HFFc6 (cell line): ENCODE results near the gene PADI1. TPM values are rescaled to one million over a fixed set of nuclear protein-coding genes. Genes with fewer than 3 reads are reported as not detected.

ENCODE experiments used
- DNase-seq: peaks from one replicate; pipeline ENCODE4 v3.0.0-alpha.2; 2018
- H3K27ac Mint-ChIP-seq: 2 replicates; pipeline ENCODE4 v1.8.0; 2020; ENCODE audit warnings: mild to moderate bottlenecking, mixed read lengths
- H3K27me3 Mint-ChIP-seq: 2 replicates; pipeline ENCODE4 v1.8.0; 2021; ENCODE audit warnings: mild to moderate bottlenecking, moderate library complexity, mixed read lengths; ENCODE audit not compliant: insufficient read depth
- H3K36me3 Mint-ChIP-seq: 2 replicates; pipeline ENCODE4 v1.8.0; 2021; ENCODE audit warnings: low read depth, mixed read lengths
- H3K4me1 Mint-ChIP-seq: 2 replicates; pipeline ENCODE4 v1.8.0; 2020; ENCODE audit warnings: low read depth, mixed read lengths
- H3K4me3 Mint-ChIP-seq: 2 replicates; pipeline ENCODE4 v1.8.0; 2020; ENCODE audit warnings: mild to moderate bottlenecking, moderate library complexity, mixed read lengths
- H3K9me3 Mint-ChIP-seq: 2 replicates; pipeline ENCODE4 v1.8.0; 2020; ENCODE audit warnings: mild to moderate bottlenecking, mixed read lengths
- long read RNA-seq: library from polyadenylated mRNA; unstranded; transcript quantifications from one replicate; pipeline ENCODE4 v2.0.0, GENCODE V29; 2019
- total RNA-seq, 6 experiments: library from RNA; stranded (reverse); fragmentation: NEBNext Ultra II Directional; extraction: Animal tissue kit (Norgen Biotek cat#: 25700); gene quantifications; 2 replicates in 1 of 6; 3 replicates in 5 of 6; pipeline ENCODE4 v1.2.3, GENCODE V29; 2021
- TF ChIP-seq, protein P1 (sequence below): fragments of 200-600 bp; sonication (generic); IDR thresholded peaks from 2 replicates; pipeline ENCODE4 v1.5.0; 2021; ENCODE audit warnings: antibody characterized with exemption, mild to moderate bottlenecking

The PADI1 gene, protein sequence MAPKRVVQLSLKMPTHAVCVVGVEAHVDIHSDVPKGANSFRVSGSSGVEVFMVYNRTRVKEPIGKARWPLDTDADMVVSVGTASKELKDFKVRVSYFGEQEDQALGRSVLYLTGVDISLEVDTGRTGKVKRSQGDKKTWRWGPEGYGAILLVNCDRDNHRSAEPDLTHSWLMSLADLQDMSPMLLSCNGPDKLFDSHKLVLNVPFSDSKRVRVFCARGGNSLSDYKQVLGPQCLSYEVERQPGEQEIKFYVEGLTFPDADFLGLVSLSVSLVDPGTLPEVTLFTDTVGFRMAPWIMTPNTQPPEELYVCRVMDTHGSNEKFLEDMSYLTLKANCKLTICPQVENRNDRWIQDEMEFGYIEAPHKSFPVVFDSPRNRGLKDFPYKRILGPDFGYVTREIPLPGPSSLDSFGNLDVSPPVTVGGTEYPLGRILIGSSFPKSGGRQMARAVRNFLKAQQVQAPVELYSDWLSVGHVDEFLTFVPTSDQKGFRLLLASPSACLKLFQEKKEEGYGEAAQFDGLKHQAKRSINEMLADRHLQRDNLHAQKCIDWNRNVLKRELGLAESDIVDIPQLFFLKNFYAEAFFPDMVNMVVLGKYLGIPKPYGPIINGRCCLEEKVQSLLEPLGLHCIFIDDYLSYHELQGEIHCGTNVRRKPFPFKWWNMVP
- under 1 TPM in 5 of 6 experiments, not detected in 1; 0.11 to 0.95 (median 0.22) TPM for total RNA-seq
- long read RNA-seq: 0 reads

DNA sequence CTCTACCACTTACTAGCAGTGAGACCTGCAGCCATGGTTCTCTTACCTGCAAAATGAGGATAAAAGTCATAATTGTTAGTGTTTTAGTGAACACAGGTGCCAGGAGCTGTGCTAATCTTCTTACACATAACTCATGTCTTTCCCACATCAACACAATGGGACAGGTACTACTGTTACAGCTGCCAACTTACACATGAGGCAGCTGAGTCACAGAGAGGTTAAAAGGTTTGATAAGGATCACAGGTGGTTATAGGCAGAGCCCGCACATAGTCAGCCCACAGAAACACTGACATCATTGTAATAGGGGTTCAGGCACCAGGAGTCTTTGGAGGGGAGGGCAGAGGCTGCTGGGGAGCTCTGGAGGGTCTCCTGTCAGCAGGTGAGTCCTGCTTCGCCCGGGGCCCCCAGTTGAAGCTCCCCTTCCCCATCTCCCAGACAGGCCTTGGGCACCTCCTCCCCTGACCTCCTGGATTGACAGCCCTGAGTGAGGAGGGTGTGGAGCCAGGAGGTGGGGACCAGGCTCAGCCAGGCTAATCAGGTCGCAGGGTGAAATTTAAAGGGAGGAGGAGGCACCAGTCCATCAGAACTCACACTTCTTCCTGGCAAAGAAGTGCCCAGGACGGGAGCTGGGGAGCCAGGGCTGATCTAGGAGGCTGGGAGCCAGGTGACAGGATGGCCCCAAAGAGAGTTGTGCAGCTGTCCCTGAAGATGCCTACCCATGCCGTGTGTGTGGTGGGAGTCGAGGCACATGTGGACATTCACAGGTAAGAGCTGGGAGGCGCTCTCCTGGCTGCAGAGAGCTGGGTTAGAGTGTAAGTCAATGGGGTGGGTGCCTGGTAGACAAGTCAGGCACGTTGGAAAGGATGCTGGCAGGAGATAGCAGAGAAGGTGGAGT is at the start of gene PADI1:
Gene PADI1 (plus strand): TSS at position 583 of the 895 bp plus-strand sequence. CDS start 90 bp downstream, at position 673.
- TF ChIP-seq, protein P1, sequence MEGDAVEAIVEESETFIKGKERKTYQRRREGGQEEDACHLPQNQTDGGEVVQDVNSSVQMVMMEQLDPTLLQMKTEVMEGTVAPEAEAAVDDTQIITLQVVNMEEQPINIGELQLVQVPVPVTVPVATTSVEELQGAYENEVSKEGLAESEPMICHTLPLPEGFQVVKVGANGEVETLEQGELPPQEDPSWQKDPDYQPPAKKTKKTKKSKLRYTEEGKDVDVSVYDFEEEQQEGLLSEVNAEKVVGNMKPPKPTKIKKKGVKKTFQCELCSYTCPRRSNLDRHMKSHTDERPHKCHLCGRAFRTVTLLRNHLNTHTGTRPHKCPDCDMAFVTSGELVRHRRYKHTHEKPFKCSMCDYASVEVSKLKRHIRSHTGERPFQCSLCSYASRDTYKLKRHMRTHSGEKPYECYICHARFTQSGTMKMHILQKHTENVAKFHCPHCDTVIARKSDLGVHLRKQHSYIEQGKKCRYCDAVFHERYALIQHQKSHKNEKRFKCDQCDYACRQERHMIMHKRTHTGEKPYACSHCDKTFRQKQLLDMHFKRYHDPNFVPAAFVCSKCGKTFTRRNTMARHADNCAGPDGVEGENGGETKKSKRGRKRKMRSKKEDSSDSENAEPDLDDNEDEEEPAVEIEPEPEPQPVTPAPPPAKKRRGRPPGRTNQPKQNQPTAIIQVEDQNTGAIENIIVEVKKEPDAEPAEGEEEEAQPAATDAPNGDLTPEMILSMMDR: no peak
- Mint-ChIP-seq H3K27me3 (peaks cover 7% of the 10 kb centered on the region), H3K36me3 (no peaks in the 10 kb centered on the region), H3K4me3 (no peak within 1 kb of the TSS), H3K9me3 (no peaks in the 10 kb centered on the region), H3K27ac (no peak within 1 kb of the TSS), H3K4me1 (peaks cover 46% of the 10 kb centered on the region)
- no peak for DNase-seq

DNA sequence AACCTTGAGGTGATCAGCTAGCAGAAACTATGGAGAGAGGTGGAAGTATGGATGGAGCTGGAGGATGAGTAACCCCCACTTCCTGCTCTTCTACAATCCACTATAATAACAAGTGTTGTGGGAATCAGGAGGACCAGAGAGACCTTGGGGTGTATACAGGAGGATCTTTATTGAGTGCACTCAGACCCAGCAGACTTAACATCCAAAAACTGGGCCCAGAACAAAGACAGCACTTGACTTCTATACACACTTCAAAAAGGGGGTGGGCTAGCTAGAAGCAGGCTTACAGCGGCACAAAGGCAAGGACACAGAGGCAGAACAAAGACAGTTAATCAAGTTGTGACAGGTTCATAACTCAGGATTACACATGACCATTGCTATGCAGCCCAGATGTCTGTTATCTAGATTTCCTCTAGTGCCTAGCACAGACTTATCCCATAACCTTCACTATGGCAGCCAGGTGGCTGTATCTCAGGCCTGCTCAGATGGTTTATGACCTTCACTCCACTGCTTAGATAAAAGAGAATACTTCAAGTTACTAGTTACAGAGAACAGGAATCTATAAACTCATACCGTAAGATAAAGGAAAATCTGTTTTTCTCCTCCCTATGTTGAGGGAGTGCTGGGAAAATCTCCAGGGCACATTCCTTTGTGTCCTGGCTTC is 49.5 kb upstream of the PADI1 start:
- Mint-ChIP-seq H3K27me3 (peaks cover 1% of the 10 kb centered on the region; the same call in 1 of the 2 replicates), H3K36me3 (peaks cover 42% of the 10 kb centered on the region), H3K9me3 (peaks cover 65% of the 10 kb centered on the region), H3K4me3 (no peak overlapping the region), H3K4me1 (peaks cover 16% of the 10 kb centered on the region), H3K27ac (no peak overlapping the region)
- DNase-seq: no peak
- TF ChIP-seq, protein P1: no peak

DNA sequence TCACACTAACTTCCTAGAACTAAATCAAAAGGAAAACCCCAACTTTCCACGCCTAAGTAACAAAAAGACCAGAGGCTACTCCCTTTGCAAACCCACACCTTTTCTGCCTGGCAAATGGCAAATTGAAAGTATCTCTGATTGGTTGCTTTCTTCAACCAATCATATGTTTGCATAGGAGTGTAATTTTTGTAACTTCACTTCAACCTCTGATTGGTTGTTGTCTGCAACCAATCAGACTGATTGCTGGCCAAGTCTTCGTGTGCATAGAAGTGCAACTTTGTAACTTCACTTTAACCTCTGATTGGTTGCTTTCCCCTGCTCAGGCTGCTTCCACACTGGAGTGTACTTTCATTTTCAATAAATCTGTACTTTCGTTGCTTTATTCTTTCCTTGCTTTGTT is 48.8 kb upstream of the PADI1 start:
- H3K4me1 Mint-ChIP-seq: peaks cover 18% of the 10 kb centered on the region
- H3K4me3 Mint-ChIP-seq: peak overlapping the region; percentile 38; the same call in 1 of the 2 replicates
- TF ChIP-seq, protein P1: no peak
- H3K27ac Mint-ChIP-seq: no peak overlapping the region
- peaks cover 61% of the 10 kb centered on the region for H3K9me3 Mint-ChIP-seq
- no peak for DNase-seq
- peaks cover 1% of the 10 kb centered on the region; the same call in 1 of the 2 replicates for H3K27me3 Mint-ChIP-seq
- H3K36me3 Mint-ChIP-seq: peaks cover 38% of the 10 kb centered on the region

DNA sequence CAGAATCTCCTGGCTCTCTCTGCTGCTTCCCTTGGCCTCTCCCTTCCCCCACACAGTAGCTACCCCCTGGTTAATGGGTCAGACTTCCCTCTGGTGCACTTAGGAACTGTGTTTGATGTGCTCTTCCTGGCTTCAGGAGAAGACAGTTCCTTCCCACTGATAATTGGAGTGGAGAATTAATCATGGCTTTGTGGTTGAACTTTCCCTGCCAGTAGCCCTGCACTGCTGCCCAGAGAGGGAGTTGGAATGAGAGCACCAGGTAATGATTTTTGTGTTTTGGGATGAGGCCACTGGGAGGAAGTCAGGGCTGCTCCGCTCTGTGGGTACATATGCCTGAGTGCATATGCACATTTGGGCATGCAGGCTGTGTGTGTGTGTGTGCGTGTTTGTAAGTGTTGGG is 46.0 kb upstream of the PADI1 start:
- H3K27me3 Mint-ChIP-seq: peaks cover 1% of the 10 kb centered on the region; the same call in 1 of the 2 replicates
- H3K4me1 Mint-ChIP-seq: peaks cover 21% of the 10 kb centered on the region
- TF ChIP-seq, protein P1: no peak
- peaks cover 24% of the 10 kb centered on the region for H3K36me3 Mint-ChIP-seq
- no peak overlapping the region for H3K4me3 Mint-ChIP-seq
- no peak overlapping the region for H3K27ac Mint-ChIP-seq
- H3K9me3 Mint-ChIP-seq: peaks cover 35% of the 10 kb centered on the region
- no peak for DNase-seq
